ENCODE results near the gene SCPEP1.
A peak's percentile ranks its signal among the peaks of the same experiment; 100 is the strongest.
"Not testable (repeated sequence)": the region's sequence is repeated elsewhere in the genome, so short reads cannot be mapped to it uniquely, and the experiment has no call there.

The SCPEP1 gene, protein sequence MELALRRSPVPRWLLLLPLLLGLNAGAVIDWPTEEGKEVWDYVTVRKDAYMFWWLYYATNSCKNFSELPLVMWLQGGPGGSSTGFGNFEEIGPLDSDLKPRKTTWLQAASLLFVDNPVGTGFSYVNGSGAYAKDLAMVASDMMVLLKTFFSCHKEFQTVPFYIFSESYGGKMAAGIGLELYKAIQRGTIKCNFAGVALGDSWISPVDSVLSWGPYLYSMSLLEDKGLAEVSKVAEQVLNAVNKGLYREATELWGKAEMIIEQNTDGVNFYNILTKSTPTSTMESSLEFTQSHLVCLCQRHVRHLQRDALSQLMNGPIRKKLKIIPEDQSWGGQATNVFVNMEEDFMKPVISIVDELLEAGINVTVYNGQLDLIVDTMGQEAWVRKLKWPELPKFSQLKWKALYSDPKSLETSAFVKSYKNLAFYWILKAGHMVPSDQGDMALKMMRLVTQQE

DNA sequence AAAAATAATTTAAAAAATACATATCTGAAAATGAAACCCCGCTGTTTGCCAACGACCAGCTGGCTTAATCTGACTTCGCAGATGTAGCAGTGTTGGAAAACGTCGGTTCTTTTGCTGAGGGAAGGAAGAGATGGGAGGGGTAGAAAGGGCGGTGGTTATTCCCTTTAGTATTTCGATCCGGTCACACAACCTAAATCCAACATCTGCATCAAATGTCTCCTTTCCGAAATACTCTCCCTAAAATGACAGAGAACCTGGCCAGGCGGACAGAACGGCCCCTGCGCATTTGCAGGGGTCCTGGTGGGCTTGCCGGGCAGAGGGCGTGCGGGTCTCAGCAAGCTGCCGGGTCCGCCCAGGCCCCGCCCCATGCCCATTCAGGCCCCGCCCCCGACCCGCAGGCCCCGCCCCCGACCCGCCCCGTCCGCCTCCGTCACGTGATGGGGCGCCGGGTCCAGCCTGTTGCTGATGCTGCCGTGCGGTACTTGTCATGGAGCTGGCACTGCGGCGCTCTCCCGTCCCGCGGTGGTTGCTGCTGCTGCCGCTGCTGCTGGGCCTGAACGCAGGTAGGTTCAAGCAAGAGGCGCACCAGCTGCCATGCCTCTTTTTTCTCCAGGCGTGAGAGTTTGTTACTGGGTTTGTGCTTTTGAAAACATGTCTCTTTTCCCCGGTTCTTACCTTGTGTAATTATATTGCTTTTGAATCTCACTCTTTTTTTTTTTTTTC lies at the start of gene SCPEP1:
Gene SCPEP1, plus strand, starts transcription at position 459 of the 723 bp plus-strand sequence. Its CDS starts 29 bp downstream, at position 488.
- DNase-seq (ENCODE audit: low spot score) = peak; percentile 79

DNA sequence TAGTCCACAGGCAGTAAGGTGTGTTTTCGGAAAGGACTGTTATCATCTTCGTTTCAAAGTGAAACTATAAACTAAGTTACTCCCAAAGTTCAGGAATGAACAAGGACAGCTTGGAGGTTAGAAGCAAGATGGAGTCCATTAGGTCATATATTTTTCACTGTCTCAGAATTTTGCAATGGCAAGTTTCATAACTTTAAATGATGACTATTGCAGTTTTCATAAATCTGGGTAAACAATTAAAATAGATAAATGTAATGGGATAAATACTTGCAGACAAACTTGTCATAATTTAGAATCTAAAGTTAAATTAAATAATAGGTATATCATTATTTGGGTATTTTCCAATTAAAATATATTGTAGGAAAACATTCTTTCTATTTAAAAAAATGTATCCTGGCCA lies 49.3 kb upstream of the SCPEP1 start:
- no peak for DNase-seq (ENCODE audit: low spot score)

DNA sequence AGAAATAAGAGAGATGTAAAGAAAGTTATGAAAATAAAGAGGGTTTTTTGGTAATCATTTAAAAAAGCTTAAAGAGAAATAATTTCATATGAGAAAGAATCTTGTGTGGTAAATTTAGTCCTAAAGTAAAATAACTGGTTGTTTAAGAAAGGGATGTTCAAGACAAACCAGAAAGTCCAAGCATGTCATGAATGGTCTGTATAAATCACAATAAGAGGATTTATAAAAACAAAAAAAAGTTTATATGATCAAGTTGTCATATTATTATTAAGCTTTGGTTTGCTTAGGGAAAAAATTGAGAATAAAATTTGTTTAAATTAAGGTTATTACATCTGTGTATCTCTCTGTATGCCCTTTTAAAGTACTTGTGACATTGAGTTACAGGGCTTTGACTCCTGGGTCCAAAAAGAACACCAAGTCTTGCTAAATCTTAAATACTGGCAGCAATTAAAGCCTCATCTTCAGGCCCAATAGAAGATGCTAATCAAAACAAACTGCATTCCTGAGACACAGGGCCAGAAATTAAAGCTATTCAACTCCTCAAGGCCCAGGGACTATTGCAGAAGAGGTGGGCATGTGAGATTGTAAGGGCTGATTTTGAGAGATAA lies 48.5 kb upstream of the SCPEP1 start:
- no peak for DNase-seq (ENCODE audit: low spot score)

DNA sequence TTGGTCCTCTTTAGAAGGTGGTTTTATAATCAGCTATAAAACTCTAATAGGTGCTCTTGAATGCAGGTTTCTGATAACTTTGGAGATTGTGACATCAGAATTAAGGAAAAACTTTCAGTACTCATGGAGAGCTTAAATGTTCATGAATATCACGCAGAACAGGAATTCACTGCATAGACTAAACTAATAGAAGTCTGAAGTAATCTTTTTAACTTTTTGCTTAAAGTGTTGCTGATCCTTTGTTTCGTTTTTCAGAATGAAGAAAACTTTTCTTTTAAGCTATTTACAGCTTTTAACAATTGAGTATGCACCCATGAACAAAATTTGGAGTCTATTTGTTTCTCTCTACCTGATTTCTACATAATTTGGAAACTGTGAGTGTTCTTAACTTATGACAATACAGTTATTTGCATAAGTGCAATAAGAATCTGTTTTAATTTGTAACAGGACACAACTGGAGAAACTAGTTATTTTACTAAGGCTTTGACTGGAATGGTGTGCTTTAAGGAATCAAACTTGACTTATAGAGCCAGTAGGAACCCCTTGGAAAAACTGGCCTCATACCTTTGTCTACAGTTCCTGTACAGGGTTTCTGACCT lies 47.1 kb upstream of the SCPEP1 start:
- DNase-seq (ENCODE audit: low spot score) = no peak

DNA sequence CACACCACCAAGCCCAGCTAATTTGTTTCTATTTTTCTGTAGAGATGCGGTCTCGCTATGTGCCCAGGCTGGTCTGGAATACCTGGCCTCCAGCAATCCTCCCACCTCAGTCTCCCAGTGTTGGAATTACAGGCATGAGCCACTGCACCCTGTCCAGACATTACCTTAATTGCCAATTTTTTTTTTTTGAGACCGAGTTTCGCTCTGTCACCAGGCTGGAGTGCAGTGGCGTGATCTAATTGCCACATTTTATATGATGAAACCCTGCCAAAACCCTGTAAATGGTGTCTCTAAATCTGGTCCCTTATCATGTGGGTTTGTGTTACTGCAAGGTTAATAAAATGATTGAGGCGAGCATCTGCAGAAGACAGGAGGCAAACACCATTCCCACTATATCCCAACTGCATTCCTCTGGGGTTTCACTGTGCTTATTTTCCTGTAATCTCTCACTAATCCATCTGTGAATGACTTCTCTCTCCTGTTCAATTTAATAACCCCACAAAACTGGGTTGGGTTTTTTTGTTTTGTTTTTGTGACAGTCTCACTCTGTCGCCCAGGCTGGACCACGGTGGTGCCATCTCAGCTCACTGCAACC lies 44.7 kb upstream of the SCPEP1 start:
- no peak for DNase-seq (ENCODE audit: low spot score)

DNA sequence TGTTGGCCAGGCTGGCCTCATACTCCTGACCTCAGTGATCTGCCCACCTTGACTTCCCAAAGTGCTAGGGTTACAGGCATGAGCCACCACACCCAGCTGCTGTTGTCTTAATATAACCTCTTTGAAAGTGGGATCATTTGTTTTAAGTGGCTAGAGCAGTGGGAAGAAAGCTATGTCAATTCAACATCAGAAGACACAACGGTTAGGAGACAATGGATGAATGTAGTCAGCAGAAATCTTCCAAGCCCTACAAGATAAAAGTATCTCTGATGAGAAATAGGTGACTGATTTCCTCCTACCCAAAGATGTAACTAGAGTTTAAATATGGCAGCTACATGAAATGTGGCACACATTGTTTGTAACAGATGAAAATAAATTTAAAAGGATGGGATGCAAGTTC lies 44.1 kb upstream of the SCPEP1 start:
- no peak for DNase-seq (ENCODE audit: low spot score)

DNA sequence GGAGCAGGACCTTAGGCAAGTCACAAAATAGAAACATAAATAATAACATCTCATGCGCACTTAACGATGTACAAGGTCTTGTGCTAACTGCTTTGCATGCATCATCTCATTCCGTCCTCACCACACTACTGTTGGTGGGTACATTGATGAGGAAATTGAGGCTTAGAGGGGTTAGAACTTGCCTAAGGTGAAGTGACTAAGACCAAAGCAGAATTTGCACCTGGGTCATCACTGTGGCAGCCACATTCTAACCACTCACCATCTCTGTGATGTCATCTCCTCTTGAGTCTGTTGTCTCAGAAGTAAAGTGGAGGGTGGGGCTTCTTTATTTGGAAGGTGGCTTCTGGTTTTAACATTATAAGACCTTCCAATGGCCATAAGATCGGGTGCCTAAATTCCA lies 43.7 kb upstream of the SCPEP1 start:
- no peak for DNase-seq (ENCODE audit: low spot score)

DNA sequence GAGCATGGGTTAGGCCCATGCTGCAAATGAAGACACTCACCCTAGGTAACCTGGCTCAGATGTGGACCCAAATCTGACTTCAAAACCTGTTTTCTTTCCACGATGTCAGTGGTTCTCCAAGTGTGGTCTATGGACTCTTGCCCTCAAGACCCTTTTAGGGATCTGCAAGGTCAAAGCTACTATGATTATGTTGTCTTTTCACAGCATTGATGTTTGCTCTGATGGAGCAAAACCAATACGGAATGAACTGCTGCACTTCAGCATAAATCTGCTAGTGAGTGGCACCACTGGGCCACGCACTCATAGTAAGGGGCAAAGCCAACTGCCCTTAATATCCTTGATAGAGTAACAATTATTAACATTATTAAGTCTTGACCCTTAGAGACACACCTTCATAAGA lies 42.5 kb upstream of the SCPEP1 start:
- DNase-seq (ENCODE audit: low spot score) = no peak

DNA sequence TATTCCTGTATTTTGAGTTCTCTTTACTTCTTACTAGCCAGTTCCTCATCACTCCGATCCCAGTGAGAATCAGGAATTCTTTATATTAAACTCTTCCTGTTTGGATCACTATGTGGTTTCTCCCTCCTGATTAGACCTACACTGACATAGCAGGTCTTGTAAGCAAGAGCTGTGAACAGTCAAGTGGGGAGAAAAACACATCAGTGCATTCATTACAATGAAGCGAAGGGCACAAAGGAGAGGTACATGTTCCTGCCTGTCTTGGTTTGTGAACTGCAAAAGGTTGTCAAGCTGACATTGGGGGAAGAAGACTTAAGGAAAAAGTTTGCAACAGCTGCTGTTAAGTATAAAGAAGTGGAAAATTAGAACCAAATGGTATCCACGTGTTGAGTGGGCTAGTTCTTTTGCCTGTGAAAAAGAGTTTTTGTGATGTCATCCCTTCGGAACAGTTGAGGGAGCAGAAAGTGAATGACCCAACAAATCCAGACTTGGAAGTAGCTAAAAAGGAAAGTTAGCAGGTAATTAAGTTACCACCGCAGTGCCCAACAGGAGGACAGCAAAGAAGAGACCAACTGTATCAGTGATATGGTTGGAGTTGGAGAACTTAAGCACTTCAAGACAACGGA lies 41.1 kb upstream of the SCPEP1 start:
- DNase-seq (ENCODE audit: low spot score) = no peak

DNA sequence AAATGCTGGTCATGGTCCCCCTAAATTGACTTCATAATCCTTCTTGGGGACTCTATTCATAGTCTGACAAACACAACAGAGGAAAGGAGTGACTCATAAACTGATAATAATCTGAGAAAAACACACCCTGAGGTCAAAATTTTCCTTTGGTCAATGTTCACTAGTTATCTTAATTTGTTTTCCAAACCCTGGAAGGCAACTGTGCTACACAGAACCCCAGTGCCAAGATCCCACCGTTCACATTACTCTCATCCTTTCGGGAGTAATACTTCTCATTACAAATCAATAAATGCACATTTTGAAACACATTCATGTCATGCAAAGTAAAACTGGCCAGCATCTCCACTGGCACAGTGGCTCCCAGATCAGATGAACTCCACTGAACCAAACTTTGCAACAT lies 40.2 kb upstream of the SCPEP1 start:
- DNase-seq (ENCODE audit: low spot score) = no peak

DNA sequence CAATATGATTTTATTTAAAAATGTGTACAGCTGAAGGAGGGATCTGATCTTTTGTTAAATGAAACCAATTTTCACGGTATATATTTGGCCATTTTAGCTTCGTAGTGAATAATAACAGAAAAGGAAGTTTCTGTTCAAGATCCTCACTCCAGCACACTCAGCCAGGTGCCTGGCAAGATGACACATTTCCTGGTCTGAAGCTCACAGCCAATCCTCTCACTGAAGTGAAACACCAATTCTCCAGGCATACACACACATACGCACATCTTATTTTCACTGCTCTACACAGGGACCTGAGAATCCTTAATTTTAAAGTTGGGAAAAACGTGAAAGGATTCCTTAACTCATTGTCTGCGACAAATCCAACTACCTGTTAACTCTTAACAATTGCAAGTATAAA lies 39.7 kb upstream of the SCPEP1 start:
- DNase-seq (ENCODE audit: low spot score) = not testable (repeated sequence)

DNA sequence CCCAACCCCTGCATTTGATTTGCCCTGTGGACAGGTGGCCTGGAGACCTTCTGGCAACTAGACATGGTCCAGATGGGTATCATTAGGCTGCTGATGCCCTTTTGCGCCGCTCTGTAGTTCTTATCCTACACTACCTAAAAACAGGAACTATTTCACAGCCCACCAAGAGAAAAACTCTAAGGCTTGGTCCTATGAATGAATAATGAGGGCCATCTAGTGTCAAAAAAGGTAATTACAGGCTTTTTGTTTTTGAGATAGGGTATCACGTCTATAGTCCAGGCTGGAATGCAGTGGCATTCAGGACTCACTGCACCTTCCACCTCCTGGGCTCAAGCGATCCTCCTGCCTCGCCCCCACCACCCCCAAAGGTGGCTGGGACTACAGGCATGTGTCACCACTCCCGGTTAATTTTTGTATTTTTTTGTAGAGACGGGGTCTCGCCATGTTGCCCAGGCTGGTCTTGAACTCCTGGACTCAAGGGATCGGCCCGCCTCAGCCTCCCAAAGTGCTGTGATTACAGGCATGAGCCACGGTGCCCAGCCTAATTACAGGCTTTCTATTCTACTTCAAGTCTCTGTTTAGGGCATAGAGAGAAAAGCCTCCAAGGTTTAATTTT lies 38.0 kb upstream of the SCPEP1 start:
- DNase-seq (ENCODE audit: low spot score) = peak; percentile 64

DNA sequence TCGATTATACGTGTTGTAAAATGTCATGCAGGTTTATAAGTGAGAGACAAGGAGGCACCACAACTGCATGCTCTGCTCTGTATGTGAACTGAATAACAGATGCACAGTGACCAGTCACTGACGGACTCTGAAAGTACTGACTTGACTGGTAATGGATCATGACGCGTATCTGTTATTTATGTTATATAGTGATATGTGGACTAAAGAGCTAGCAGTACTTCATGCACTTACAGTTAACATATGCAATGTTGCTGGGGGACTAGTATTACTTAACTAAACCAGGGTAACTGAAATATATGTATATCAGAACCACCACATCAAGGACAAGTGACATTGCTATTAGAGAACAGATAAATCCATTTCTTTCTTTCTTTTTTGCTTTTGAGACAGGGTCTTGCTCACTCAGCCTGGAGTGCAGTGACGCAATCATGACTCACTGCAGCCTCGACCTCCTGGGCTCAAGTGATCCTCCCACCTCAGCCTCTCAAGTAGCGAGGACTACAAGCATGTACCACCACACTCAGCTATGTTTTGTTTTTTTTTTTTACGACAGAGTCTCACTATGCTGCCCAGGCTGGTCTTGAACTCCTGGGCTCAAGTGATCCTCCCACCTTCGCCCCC lies 34.3 kb upstream of the SCPEP1 start:
- DNase-seq (ENCODE audit: low spot score) = no peak

DNA sequence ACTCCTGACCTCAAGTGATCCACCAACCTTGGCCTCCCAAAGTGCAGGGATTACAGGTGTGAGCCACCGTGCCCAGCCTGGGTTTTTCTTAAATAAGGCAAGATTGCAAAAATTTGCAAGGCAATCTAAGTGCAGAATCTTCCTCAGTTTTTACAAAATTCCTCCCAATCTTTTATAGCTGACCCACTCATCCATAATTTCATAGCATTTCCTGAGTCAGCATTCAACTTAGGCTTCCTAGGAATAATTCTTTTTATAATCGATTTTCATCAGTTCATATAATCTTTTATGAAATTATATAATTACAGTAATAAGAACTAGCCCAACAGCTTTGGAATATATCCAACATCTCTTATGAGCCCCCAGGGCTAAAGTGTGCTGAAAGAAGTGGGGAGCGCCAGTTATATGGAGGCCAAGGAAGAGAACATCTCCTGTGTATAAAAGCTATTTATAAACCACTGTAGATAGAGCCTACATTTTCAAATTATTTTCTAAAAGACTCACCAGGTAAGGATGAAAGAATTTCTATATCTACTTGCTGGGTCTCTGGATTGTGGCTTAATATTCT lies 31.9 kb upstream of the SCPEP1 start:
- no peak for DNase-seq (ENCODE audit: low spot score)

DNA sequence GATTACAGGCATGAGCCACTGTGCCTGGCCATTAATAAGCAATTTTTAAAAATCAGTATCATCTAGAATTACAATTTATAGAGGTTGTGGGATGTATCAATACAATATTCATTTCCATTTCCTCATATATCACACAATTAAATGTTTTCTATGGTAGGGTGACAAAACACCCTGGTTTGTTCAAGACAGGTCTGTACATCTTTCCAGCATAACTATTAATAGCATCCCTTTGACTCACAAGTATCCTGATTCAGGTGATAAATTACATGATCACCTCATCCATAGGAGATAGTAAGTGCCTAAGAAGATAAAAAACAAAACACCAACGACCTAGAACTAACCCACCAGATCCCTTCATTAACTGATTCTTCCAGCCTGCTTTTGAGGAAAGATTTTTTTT lies 30.2 kb upstream of the SCPEP1 start:
- no peak for DNase-seq (ENCODE audit: low spot score)

DNA sequence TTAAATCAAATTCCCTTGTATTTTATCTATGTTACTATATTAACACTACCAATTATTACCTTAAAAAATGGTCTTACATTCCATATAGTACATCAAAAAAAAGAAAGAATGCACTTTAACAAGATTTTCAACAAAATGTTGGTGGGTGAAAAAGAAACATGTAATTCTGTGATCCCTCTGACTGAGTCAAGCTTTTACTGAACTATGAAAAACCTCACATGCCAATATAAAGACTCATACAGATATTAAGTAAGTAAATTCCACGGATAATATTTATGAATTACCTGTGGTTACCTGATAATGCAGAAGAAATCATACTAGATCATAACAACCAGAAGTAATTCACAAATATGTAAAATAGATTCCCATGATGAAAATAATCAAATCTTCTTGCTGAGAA lies 29.4 kb upstream of the SCPEP1 start:
- no peak for DNase-seq (ENCODE audit: low spot score)

DNA sequence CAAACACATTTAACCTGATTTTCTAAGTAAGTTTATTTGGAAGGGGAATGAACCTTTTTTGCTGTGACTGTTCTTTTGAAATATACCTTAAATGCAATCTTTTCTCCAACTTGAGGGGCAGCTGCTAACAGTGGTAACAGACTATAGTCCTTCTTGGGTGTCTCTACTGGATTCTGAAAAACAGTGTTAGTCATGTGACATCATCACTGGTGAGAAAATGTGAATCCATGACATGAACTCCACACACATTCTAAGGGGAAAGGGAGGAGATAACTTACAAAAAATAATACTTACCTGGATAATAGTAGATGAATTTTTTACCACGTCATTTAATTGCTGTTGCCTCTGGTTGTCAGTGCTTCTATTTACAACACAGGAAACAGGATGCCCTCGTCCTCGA lies 28.3 kb upstream of the SCPEP1 start:
- no peak for DNase-seq (ENCODE audit: low spot score)

DNA sequence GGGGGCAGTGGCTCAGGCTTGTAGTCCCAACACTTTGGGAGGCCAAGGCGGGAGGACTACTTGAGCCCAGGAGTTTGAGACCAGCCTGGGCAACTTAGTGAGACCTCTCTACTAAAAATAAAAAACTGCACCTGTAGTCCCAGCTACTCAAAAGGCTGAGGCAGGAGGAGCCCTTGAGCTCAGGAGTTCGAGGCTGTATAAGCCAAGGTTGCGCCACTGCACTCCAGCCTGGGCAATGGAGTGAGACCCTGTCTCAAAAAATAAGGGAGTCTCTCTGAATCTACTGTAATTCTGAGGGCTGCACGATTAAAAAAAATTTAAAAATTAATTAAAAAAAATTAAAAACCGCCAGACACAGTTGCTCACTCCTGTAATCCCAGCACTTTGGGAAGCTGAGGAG lies 20.9 kb upstream of the SCPEP1 start:
- no peak for DNase-seq (ENCODE audit: low spot score)

DNA sequence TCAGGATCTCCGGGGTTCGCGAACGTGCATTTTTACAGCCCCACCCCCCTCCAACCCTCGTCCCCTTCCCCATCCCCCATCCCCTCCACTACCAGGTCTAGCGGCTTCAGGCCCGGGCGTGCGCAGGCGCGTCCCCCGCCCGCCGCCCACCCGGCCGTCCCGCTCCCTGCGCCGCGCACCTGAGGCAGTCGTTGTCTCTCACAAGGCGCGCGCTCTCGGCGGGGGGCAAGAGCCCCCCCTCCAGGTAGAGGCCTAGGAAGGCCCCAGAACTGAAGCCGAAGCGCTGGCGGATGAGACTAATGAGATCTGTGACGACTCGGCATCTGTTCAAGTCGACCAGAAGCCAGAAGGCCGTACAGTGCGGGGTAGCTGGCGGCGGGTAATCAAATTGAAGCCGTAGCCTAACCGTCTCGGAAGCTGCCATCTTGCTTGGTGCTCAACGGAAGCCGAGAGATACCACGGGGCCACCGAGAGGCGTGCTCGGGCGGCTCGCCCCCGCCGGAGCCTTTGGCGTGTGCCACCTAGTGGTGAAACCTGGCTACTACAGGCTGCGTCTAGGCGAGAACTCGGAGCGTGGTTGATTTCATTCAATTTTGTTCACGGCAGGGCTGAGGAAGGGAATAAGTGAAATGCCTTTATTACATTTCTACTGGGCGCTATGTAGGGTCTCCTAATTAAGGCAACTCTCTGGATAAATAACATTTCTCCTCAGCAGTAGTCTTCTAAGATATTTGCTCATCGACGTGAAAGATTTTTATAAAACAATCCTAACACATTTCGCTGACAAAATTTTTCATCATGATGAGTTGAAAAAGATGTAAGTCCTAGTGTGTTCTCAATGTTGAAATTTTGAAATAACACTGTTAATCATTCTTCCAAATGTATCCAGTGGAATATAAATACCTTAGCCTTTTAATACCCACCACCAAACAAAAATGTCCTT lies 17.1 kb upstream of the SCPEP1 start, which contains the start of gene COIL:
Gene COIL, minus strand, starts transcription at position 455 of the 943 bp plus-strand sequence. Its CDS starts 31 bp downstream, at position 424.
- peak; percentile 94 for DNase-seq (ENCODE audit: low spot score)
